ENCODE results near the gene EIF5A. TPM values are rescaled to one million over a fixed set of nuclear protein-coding genes. Genes with fewer than 3 reads are reported as not detected.
A peak's percentile ranks its signal among the peaks of the same experiment; 100 is the strongest.

The EIF5A gene
- total and polyA plus RNA-seq, 12 donors = 110 to 666 (median 342) TPM

- intact Hi-C loops (cut with DNase I) = loop anchor here in 1 of 2 donors (10.0 kb wide), 1 partner anchor 240 kb away; no protein-coding TSS in a partner anchor
- 1 to 4% (median 3%) methylated on average over 9 to 57 of the region's 57 CpGs for WGBS, 4 donors
- H3K9me3 ChIP-seq (replicated peaks in 1 of 3) = no peaks in the 10 kb centered on the region
- H3K4me1 ChIP-seq (replicated peaks in 1 of 2) = peaks cover 12 to 28% of the 10 kb centered on the region in 2 donors
- H3K4me3 ChIP-seq = peak within 1 kb of the TSS in 1 of 4 donors; percentile 28
- H3K27ac ChIP-seq = no peak within 1 kb of the TSS
- TF ChIP-seq CTCF (IDR thresholded peaks at IDR 0.05) = no peak
- no peak for TF ChIP-seq POLR2A (IDR thresholded peaks at IDR 0.05)
- H3K27me3 ChIP-seq = peaks cover 16% of the 10 kb centered on the region
- peak in 6 of 7 donors; percentile 50 to 73 (median 57) for DNase-seq
- no peaks in the 10 kb centered on the region for H3K36me3 ChIP-seq (replicated peaks in 1 of 2)
Measured at GRCh38 chr17:7294614-7295153, 12.7 kb upstream of the EIF5A start, which contains the start of gene YBX2. Gene YBX2 (minus strand): TSS chr17:7294639. CDS start chr17:7294500, 139 bp downstream.

- TF ChIP-seq CTCF (IDR thresholded peaks at IDR 0.05) (no peak), POLR2A (IDR thresholded peaks at IDR 0.05) (no peak)
- no peaks in the 10 kb centered on the region for H3K9me3 ChIP-seq (replicated peaks in 1 of 3)
- 67 to 74% (median 71%) methylated on average over 41 to 42 of the region's 42 CpGs for WGBS, 4 donors
- intact Hi-C loops (cut with DNase I) = loop anchor here in 1 of 2 donors (2.0 to 10.0 kb wide), 2 partner anchors 15 to 241 kb away; partner anchors contain the start of gene SLC2A4
- peak overlapping the region in 1 of 4 donors; percentile 28 for H3K4me3 ChIP-seq
- no peaks in the 10 kb centered on the region for H3K36me3 ChIP-seq (replicated peaks in 1 of 2)
- H3K4me1 ChIP-seq (replicated peaks in 1 of 2) = peaks cover 12 to 28% of the 10 kb centered on the region in 2 donors
- H3K27me3 ChIP-seq = peaks cover 10% of the 10 kb centered on the region
- peak in 1 of 7 donors; percentile 33 for DNase-seq
- no peak overlapping the region for H3K27ac ChIP-seq
Measured at GRCh38 chr17:7295230-7296180, 11.9 kb upstream of the EIF5A start.

- Histone ChIP-seq H3K4me3 (no peak overlapping the region), H3K36me3 (replicated peaks in 1 of 2) (no peaks in the 10 kb centered on the region), H3K4me1 (replicated peaks in 1 of 2) (peaks cover 12 to 28% of the 10 kb centered on the region in 2 donors), H3K27me3 (peaks cover 10% of the 10 kb centered on the region), H3K27ac (no peak overlapping the region), H3K9me3 (replicated peaks in 1 of 3) (no peaks in the 10 kb centered on the region)
- DNase-seq = peak; percentile 84 to 89 (median 87)
- 3 to 14% (median 3%) methylated on average over 23 to 51 of the region's 51 CpGs for WGBS, 4 donors
- TF ChIP-seq CTCF (IDR thresholded peaks at IDR 0.05) = peak; percentile 71 to 98 (median 90)
- TF ChIP-seq POLR2A (IDR thresholded peaks at IDR 0.05) = peak in 1 of 2 donors; percentile 9
- intact Hi-C loops (cut with DNase I) = loop anchor here in 1 of 2 donors (2.0 to 10.0 kb wide), 2 partner anchors 16 to 242 kb away; partner anchors contain the start of gene SLC2A4
Measured at GRCh38 chr17:7296189-7296861, 11.1 kb upstream of the EIF5A start.

Measured in adrenal gland (tissue), 12 donors.